ENCODE measurements around the gene ZNF488. TPM values are rescaled to one million over a fixed set of nuclear protein-coding genes. Genes with fewer than 3 reads are reported as not detected.
A peak's percentile ranks its signal among the peaks of the same experiment; 100 is the strongest.

ZNF488 gene
- total RNA-seq, 4 donors from 2014 or later = 1.0 to 3.9 (median 2.3) TPM

- 71% methylated on average over 13 of the region's 13 CpGs for WGBS
- Histone ChIP-seq H3K27me3 (no peaks in the 10 kb centered on the region), H3K4me1 (no peaks in the 10 kb centered on the region), H3K4me3 (no peak overlapping the region), H3K27ac (no peak overlapping the region), H3K36me3 (no peaks in the 10 kb centered on the region), H3K9me3 (no peaks in the 10 kb centered on the region)
- TF ChIP-seq CTCF (IDR thresholded peaks at IDR 0.05) (no peak), POLR2AphosphoS5 (IDR thresholded peaks at IDR 0.05) (no peak), EP300 (IDR thresholded peaks at IDR 0.05) (no peak), POLR2A (IDR thresholded peaks at IDR 0.05) (no peak)
- peak; percentile 39 to 65 for DNase-seq (ENCODE audit: low spot score in 2 of 2)
These were observed 37.4 kb downstream of the ZNF488 start for GRCh38 chr10:47346581-47347302.

- no peak overlapping the region for H3K27ac ChIP-seq
- WGBS = 84% methylated on average over 13 of the region's 13 CpGs
These were observed 38.9 kb downstream of the ZNF488 start for GRCh38 chr10:47344996-47345870.

GRCh38 chr10:47340608-47341170 is 43.4 kb downstream of the ZNF488 start:
- H3K4me3 ChIP-seq = no peak overlapping the region
- TF ChIP-seq CTCF (IDR thresholded peaks at IDR 0.05) (peak; percentile 88 to 91), EP300 (IDR thresholded peaks at IDR 0.05) (no peak)
- no peaks in the 10 kb centered on the region for H3K4me1 ChIP-seq
- H3K36me3 ChIP-seq = no peaks in the 10 kb centered on the region
- H3K9me3 ChIP-seq = no peaks in the 10 kb centered on the region
- peaks cover 6% of the 10 kb centered on the region for H3K27me3 ChIP-seq
- H3K27ac ChIP-seq = no peak overlapping the region
- WGBS = 72% methylated on average over 5 of the region's 5 CpGs
- DNase-seq (ENCODE audit: low spot score in 2 of 2) = peak; percentile 69 to 78

More at GRCh38 chr10:47344996-47345870, 38.9 kb downstream of the ZNF488 start:
- Histone ChIP-seq H3K27me3 (no peaks in the 10 kb centered on the region), H3K4me1 (no peaks in the 10 kb centered on the region), H3K9me3 (no peaks in the 10 kb centered on the region), H3K4me3 (no peak overlapping the region), H3K36me3 (no peaks in the 10 kb centered on the region)
- no peak for TF ChIP-seq POLR2AphosphoS5 (IDR thresholded peaks at IDR 0.05)
- TF ChIP-seq EP300 (IDR thresholded peaks at IDR 0.05) = no peak
- no peak for TF ChIP-seq POLR2A (IDR thresholded peaks at IDR 0.05)
- no peak for TF ChIP-seq CTCF (IDR thresholded peaks at IDR 0.05)
- peak; percentile 8 to 18 for DNase-seq (ENCODE audit: low spot score in 2 of 2)

- H3K27ac ChIP-seq = no peak overlapping the region
- peak in 1 of 2 donors; percentile 70 for DNase-seq (ENCODE audit: low spot score in 2 of 2)
These were observed 44.1 kb downstream of the ZNF488 start for GRCh38 chr10:47339759-47340607.

More at GRCh38 chr10:47339759-47340607, 44.1 kb downstream of the ZNF488 start:
- Histone ChIP-seq H3K9me3 (no peaks in the 10 kb centered on the region), H3K4me3 (no peak overlapping the region), H3K27me3 (peaks cover 10% of the 10 kb centered on the region), H3K36me3 (no peaks in the 10 kb centered on the region), H3K4me1 (no peaks in the 10 kb centered on the region)
- TF ChIP-seq CTCF (IDR thresholded peaks at IDR 0.05) = no peak
- no peak for TF ChIP-seq POLR2AphosphoS5 (IDR thresholded peaks at IDR 0.05)
- TF ChIP-seq EP300 (IDR thresholded peaks at IDR 0.05) = no peak
- TF ChIP-seq POLR2A (IDR thresholded peaks at IDR 0.05) = no peak
- WGBS = 72% methylated on average over 12 of the region's 15 CpGs

Data from suprapubic skin (tissue), 4 donors.